Ramos (cell line): Measurements from ENCODE around the gene NKD1.

Experiments used
- in situ Hi-C: fragments of 300-500 bp; cut with MboI; formaldehyde crosslinking; loops from one replicate; pipeline ENCODE4 v1.14.3; 2022; ENCODE audit warnings: low sequenced_read_pairs; ENCODE audit not compliant: unreplicated experiment

Gene NKD1

DNA sequence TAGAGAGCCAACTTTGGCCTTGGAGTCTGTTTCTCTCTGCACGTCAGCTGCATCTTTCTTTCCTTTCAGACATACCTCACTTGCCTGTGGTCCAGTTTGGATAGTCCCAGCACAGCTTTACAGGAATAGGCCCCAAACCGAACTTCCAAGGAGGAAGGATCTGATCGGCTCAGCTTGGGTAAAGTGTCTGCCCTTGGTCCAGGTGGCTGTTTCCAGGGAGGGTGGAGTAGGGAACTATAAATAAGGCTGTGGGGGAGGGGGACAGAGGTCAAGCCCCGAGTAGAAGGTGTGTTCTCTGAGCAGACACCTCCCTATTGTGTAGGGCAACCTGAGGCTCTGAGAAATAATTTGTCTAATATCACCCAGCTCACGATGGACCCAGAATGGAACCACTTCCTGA lies 29.2 kb upstream of the NKD1 start:
- in situ Hi-C loops: no loop called here

DNA sequence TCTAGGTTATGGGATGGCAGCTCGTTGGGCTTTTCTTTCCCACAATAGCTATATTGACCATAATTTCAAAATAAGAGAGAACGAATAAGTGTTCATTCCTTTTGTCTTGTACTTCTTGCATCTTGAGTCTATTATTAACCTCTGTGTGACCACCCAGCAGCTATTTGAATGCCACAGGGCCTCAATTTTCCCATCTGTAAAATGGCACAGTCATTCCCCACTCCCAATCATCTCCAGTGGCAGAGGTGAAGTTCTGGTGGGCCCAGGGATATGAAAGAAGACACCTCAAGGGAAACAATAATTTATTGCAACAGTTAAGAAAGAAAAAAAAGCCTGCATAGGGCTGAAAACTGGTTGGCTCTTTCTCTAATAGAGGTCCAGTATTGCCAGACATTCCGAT lies 28.6 kb upstream of the NKD1 start:
- in situ Hi-C loops: no loop called here

DNA sequence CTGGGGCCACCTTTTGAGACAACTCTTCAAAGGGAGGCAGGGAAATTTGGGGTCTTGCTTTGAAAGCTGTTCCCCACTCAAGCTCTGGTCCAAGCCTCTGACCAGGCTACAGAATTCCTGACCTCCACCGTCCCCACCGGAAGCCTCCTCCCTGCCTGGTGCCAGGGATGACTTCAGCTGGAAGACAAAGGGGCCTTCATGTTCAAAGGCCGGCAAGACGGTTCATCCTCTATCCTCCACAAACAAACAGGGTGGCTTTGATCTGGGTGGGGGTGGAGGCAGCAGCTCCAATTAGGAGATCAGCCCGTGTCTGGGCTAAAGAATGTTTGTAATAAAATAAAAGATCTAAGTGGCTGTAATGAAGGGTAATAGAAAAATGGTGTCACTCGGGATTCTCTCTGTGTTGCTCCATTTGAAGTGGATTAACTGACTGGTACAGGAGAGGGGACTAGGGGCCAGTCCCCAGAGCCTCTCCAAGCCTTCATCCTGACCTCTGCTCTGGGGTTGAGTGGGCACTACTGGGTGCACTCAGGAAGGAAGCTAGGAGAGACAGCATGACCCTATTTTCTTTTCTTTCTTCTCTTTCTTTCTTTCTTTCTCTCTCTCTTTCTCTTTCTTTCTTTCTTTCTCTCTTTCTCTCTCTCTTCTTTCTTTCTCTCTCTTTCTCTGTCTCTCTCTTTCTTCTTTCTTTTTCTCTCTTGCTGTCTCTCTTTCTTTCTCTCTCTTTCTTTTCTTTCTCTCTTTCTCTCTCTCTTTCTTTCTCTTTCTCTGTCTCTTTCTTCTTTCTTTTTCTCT lies 27.5 kb upstream of the NKD1 start:
- in situ Hi-C loops: no loop called here

DNA sequence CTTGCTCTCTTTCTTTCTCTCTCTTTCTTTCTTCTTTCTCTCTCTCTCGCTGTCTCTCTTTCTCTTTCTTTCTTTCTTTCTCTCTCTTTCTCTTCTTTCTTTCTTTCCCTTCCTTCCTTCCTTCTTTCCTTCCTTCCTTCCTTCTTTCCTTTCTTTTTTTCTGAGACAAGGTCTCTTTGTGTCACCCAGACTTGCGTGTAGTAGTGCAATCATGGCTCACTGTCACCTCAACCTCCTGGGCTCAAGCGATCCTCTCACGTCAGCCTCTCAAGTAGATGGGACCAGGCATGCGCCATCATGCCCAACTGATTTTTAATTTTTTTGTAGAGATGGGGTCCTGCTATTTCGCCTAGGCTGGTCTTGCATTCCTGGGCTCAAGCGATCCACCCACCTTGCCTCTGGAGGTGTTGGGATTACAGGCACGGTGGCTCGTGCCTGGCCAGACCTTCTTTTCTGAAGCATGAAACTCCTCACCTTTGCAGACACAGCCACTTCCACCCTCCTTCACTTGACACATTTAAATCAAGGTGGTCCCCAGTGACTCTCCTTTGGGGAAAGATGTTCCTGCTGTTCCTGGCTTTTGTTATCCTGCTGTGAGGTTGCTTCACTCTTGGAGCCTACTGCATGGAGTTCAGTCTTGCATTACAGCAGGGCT lies 26.8 kb upstream of the NKD1 start:
- in situ Hi-C loops: no loop called here

DNA sequence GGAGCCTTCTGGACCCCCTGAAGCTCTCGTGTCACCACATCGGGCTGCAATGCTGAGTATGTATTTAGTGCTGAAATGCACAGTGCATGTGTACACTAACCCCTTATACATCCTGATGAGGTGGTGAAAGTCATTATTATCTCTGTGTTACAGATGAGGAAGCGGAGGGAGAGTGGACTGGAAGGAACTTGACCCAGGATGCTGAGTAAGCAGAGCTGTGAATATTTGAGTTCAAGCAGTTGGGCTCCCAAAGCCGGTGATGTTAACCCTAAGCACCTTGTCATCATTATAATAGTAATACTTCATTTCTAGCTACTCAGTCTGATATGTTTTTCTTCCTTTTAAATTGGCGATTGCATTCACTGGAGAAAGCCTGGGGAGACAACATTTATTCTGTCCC lies 25.9 kb upstream of the NKD1 start:
- in situ Hi-C loops: no loop called here

DNA sequence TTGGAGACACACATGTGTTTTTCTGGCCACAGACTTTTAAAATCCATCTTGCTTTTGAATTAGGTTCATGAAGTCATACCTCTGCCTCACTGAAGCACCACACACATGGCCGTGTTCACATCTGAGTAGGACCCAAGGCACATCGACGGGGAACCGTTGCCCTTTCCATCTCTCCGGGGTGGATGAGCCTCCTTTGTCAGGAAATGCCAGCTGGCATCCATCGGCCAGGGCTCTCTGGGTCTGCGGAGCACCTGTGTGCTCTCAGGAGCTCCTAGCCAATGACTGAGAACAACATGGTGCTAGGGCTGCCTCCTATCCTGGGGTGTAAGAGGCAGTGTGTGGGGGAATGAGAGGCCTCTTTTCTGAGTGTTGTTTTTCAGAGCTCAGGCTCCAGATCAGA lies 24.5 kb upstream of the NKD1 start:
- in situ Hi-C loops: no loop called here

DNA sequence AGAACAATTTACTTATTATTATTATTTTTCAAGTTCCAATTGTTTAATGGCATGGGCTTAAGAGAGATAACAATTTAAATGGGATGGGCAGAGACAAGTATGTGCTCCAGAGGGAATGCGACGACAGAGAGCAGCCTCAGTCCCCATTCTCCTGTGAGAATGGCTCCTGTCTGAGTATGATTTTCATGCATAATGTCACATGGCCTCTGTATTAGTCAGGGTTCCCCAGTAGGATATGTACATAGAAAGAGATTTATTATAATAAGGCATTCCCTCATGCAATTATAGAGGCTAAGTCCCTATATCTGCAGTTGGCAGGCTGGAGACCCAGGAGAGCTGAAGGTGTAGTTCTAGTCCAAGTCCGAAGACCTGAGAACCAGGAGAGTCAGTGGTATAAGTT lies 22.9 kb upstream of the NKD1 start:
- in situ Hi-C loops: no loop called here

DNA sequence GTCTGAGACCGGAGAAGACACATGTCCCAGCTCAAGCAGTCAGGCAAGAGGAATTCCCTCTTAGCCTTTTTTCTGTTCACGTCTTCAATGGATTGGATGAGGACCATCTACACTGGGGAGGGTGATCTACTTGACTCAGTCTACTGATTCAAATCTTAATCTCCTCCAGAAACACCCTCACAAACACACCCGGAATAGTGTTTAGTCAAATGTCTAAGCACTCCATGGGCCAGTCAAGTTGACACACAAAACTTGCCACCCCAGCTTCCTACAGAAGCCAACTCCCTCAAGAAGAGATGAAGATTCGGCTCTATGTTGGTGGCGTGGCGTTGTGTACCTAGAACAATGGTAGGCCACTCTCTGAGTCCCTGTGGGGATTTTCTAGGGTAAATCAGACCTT lies 22.5 kb upstream of the NKD1 start:
- in situ Hi-C loops: no loop called here

DNA sequence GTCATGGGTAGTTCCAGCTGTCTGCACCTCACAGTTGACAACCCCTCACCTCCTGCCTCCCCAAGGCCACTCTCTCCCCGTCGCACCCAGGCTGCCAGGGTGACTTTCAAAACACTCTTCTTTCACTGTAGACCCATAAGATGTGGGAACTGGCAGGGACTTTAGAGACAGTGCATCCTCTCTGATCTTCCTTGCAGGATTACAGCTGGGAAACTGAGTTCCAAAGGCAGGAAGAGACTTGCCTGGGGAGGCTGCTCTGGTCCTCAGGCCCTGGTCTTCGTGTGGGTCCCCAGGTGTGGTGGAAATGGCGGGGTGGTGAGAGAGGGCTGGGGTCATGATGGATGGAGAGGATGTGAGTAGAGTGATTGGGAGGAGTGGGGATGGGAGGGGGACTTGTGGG lies 21.9 kb upstream of the NKD1 start:
- in situ Hi-C loops: no loop called here

DNA sequence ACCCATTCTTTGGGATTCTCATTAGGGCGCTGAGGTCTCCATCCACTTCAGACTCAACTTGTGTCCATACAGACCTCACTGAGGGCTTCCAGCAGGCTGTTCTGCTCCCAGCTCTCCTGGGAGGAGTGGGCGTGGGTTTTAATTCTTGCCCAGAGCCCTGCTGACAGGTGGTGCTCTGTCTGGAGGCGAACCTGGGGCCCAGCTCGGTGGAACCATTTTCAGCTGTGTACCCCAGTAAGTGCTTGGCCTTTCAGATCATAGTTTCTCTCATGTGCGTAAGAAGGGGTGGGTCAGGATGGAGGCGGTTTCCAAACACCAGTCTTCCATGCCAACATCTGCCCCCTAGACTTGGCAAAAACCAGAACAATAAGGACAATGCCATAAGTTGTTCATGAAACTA lies 21.4 kb upstream of the NKD1 start:
- in situ Hi-C loops: no loop called here

DNA sequence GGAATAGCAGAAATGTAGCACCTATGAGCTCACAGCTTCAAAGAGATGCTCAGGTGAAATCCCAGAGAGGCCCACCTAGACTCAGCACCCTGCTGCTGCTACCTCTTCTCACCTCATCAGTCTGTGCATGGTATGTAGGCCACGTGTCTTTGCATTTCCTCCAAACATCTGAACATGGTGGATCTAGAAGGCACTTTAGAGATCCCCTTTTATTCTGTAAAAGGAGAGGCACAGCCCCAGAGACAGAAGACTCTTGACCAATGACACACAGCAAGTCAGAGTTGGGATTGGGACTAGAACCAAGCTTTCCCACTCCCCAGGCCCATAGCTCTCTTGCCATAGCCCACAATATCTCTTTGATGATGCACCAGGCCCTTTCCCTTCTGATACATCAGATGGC lies 19.4 kb upstream of the NKD1 start:
- in situ Hi-C loops: no loop called here

DNA sequence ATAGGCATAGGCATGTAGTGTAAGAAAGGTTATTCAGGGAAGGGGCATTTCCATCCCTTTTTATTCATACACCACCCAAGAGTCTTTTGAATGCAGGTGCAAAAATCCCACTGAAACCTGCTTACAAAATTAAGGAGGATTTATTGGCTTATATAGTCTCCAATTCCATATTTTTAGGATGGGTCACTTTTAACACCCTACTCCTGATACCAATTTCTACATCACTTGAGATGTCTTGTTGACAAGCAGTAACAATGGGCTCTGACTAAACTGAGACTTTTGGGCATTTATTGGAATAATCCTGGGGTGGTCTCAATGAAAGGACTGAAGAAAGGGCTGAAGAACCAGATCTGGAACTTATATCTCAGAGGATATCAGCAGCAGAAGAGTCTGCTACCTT lies 18.9 kb upstream of the NKD1 start:
- in situ Hi-C loops: no loop called here

DNA sequence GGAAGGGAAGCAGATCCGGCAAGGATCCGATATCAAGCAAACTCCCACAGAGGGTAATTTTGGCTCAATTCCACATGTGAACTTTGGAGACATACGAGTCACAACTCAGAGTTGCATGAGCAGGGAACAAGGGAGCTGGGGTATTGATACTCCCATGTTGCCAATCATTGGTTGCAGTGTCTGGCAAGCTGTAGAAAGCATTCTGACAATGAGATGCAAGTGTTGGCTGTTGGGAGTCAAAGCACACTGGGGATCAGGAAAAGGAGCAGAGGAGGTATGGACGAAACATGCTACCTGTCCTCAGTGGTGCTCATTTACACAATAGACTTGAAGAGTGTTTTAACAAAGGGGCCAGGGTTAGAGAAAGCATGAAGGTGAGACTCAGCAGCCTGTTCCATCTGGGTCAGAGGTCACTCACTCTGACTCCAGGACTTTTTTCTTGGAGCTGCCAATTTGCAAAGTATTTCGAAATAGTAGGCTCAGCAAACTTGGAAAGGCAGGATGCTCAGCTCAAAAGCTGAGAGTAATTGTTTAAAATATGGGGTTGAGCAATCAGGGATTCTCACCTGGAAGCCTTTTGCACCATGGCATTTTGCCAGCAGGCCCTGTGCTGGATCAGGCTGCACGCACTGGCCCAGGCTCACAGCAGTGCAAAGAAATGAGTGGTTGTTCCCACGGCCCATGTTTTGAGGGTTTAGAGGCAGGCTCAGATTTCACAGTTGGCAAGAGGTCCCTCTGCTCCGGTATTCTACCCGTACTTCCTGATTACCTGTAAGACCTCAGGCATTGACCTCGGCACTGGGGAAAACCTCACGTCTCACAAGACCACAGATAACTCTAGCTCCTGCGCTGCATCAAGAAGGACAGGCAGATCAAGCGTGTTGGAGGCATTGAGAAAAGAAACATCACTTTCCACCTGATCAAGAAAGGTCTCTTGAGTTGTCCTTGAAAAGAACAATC lies 17.6 kb upstream of the NKD1 start:
- in situ Hi-C loops: no loop called here

DNA sequence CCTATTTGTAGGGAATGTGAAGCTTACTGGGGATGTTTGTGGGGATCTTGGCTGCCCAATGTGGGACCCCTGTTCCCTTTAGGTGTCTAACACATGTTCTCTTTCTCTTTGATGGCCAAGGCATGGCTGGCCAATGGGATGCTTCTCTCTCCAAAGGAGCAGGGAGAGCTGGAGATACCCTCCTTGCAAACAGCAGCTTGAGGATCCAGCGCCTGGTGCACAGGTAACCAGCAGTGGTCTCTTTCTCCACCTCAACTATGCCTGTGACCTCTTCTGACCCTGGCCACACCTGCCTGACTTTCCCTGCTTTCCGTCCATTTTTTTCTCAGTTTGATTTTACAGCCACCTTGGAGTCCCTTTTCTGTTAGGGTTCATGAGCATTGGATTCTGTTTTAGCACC lies 16.8 kb upstream of the NKD1 start:
- in situ Hi-C loops: no loop called here

DNA sequence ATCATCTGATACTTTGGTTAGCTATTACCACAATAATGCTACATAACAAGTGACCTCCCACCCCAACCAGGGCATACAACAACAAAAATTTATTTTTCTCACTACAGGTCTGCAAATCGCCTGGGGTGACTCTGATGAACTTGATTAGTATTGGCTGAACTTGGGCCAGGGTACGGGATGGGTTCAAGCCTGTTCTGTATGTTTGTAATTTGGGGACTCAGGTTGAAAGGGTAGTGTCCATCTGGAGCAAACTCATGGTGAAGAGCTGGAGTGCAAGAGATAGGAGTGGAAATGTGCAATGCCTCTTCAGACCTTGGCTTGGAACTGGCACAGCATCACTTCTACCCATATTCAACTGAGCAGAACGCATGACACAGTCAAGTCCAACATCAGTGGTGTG lies 16.3 kb upstream of the NKD1 start:
- in situ Hi-C loops: no loop called here

DNA sequence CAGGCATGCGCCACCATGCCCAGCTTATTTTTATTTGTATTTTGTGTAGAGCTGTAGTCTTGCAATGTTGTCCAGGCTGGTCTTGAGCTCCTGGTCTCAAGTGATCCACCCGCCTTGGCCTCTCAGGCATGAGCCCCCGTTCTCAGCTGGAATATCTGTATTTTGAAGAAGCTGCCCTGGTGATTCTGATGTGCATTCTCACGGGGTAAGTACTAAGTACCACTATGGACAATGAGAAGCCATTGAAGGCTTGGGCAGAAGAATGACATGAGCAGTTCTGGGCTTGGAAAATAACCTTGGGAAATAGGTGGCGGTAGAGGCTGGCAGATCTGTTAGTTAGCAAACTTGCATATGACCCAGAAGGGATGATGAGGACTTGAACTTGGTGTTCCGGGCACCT lies 15.6 kb upstream of the NKD1 start:
- in situ Hi-C loops: no loop called here

DNA sequence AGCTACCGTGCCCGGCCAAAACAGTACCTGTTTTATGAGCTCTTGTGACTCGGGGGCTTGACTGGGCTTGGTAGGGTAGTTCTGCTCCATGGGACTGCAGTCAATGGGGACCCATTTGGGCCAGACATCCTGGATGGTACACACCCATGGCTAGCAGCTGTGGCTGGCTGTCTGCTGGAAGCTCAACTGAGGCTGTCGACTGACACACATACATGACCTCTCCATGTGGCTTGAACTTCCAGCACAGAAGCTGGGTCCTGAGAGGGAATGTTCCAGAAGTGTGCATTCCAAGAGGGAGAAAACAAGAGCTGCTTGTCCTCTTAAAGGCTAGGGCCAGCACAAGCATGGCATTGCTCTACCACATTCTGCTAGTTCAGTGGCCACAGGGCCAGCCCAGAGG lies 14.9 kb upstream of the NKD1 start:
- in situ Hi-C loops: no loop called here

DNA sequence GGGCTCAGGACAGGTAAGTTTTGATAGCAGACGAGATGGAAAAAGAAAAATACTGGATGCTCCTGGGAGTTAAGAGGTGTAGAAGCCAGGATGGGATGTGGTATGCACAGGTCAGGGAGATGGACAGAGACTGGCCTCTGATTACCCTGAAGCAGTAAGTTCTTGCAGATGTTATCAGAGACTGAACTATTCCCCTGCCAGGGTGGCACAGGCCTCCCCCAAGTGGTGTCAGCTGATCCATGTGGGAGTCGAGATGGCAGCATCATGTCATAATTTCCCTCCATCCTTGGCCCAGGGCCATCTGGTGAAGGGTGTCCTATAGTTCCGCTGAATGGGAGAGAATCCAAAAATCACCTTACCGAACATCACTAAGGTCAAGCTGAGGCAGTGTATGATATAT lies 14.1 kb upstream of the NKD1 start:
- in situ Hi-C loops: no loop called here

DNA sequence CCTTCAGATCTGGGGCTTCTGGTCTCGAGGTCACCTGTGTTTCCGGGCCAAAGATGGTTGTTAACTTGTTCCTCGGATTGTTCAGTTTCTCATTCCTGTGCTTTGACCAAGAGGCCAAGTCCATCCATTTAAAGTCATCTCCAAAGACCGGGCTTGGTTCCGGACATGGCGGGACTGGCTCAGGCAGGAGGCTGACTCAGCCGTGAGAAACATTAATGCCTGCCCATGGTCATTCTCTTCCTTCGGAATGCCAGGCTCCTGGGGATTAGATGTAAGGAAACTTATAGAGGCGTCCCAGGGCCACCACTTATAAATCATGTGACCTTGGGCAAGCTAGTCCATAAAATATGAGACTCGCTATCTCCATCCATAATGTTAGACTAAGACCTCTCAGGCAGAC lies 13.6 kb upstream of the NKD1 start:
- in situ Hi-C loops: no loop called here

DNA sequence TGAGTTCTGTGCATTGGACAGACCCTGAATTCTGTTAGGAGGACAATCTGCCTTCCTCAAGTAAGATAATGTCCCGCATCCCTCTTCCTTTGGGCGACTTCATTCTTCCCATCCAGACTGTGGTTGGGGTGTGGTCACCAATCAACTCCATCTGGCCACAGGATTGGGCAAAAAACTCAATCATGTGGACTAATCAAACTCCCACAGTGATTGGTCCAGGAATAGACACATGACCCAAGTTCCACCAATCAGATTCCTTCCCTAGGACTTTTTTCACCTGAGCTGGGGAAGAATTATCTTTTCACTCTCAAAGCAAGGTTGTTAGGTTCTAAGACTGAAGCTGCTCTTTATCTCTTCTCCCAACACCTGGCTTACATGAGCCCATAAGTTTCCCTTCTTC lies 13.2 kb upstream of the NKD1 start:
- in situ Hi-C loops: no loop called here
